ENCODE data around the gene GPR55. TPM values are rescaled to one million over a fixed set of nuclear protein-coding genes. Genes with fewer than 3 reads are reported as not detected.

The GPR55 gene
- total RNA-seq, 1 experiment from 2014 or later, result 0.07 TPM

DNA sequence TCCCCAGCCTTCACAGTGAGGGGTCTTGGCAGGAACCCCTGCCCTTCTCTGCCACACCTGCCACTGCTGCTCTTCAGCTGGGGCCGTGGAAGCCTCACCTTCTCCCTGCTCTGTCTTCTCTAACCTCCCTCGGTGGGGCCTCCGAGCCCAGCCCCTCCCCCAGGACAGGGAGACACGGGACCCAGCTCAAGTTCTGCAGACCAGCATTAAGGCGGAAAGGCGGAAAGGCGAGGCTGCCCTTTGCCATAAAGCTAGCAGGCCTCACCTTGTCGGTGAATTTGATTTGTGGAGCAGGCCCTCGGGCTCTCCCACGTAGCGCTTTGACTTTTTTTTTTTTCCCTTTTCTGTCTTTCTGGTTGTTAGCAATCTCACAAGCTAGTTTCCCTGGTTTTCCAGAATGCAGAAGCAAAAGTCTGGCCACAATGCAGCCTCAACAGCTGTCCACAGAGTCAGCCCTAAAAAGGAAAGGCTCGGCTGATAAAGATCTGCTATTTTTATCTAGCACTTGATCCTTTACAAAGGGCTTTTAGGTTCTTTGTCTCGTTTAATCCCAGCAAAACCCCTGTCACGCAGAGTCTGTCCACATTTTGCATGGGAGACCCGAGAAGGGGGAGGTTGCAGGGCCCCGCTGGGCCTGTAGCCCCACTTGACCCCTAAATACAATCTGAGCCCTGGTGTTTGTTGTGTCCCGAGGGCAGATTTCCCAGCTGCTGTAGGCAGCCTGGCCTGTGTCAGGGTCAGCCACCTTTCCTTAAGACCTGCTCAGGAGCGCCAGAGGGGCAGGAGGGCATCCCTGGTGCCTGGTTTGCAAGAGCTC, 54.3 kb downstream of the GPR55 start:
- H3K79me2 ChIP-seq (ENCODE audit: low read length), result no peaks in the 10 kb centered on the region
- H3K4me3 ChIP-seq (ENCODE audit: low read length), result no peak overlapping the region
- intact Hi-C loops (cut with micrococcal nuclease), result no loop called here
- no peaks in the 10 kb centered on the region for H3K9me2 ChIP-seq (replicated peaks; ENCODE audit: low read length)
- H3F3A ChIP-seq (ENCODE audit: low read length, unreplicated experiment), result no peaks in the 10 kb centered on the region
- TF ChIP-seq EZH2phosphoT487 (IDR thresholded peaks at IDR 0.05; ENCODE audit: borderline replicate concordance, low read length) (no peak), EZH2 (IDR thresholded peaks at IDR 0.05; ENCODE audit: low read length, unreplicated experiment) (no peak)
- TF ChIP-seq, protein P1, sequence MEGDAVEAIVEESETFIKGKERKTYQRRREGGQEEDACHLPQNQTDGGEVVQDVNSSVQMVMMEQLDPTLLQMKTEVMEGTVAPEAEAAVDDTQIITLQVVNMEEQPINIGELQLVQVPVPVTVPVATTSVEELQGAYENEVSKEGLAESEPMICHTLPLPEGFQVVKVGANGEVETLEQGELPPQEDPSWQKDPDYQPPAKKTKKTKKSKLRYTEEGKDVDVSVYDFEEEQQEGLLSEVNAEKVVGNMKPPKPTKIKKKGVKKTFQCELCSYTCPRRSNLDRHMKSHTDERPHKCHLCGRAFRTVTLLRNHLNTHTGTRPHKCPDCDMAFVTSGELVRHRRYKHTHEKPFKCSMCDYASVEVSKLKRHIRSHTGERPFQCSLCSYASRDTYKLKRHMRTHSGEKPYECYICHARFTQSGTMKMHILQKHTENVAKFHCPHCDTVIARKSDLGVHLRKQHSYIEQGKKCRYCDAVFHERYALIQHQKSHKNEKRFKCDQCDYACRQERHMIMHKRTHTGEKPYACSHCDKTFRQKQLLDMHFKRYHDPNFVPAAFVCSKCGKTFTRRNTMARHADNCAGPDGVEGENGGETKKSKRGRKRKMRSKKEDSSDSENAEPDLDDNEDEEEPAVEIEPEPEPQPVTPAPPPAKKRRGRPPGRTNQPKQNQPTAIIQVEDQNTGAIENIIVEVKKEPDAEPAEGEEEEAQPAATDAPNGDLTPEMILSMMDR (conservative IDR thresholded peaks at IDR 0.05; ENCODE audit: low read depth, low read length), result no peak
- ChIA-PET POLR2A (ENCODE audit: unreplicated experiment) (interaction anchor here (0.6 kb wide), 1 partner anchor 178 kb away, joined by 5 read pairs; no protein-coding TSS in a partner anchor), CTCF (no interaction called here)
- no peak overlapping the region for H3K9ac ChIP-seq (ENCODE audit: low read length)
- no peaks in the 10 kb centered on the region for H3K27me3 ChIP-seq (ENCODE audit: low read length)
- H3K27ac ChIP-seq (ENCODE audit: low read length), result no peak overlapping the region
- no peak overlapping the region for H3K4me2 ChIP-seq (ENCODE audit: low read length)
- no peaks in the 10 kb centered on the region; the same call in 1 of the 2 replicates for H4K20me1 ChIP-seq (ENCODE audit: low read length)
- ATAC-seq, result no peak
- peaks cover 12% of the 10 kb centered on the region for H3K4me1 ChIP-seq (ENCODE audit: insufficient read depth, low read length)
- no peak overlapping the region for H2AFZ ChIP-seq (ENCODE audit: low read length)
- no peak for DNase-seq
- BruUV-seq (replicated peaks), result no TSS peak
- H3K36me3 ChIP-seq (ENCODE audit: low read depth, low read length), result no peaks in the 10 kb centered on the region
- H3K9me3 ChIP-seq (ENCODE audit: low read length), result no peaks in the 10 kb centered on the region

DNA sequence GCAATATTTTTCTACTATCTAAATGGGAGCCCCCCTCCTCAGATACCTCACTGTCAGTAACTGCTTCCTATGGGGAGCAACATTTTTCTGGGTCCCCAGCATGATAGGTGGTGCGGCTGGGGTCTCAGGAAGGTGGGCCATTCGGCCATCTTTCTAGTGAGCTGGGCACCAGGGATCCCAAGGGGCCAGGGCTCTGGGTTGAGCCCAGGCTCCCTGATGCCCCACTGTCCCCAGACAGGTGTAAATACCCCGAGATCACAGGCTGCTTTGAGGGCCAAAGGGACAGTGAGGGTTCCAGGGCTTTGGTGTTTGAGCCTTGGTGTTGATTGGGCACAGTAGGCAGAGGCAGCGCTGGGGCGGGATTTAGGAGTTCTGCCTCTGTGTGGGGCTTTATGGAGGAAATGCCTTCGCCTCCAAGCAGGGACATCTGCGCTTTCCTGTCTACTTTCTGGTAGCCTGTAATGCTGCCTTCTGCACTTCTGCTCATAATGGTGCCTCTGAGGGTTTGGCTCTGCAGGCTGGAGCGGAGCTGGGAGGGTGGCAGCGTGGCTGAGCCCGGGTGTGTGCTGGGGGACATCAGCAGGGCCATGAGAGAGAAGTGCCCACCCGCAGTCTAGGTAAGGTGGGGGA, 55.0 kb downstream of the GPR55 start:
- ChIA-PET POLR2A (ENCODE audit: unreplicated experiment) (no interaction called here), CTCF (no interaction called here)
- Histone ChIP-seq H3K36me3 (ENCODE audit: low read depth, low read length) (no peaks in the 10 kb centered on the region), H4K20me1 (ENCODE audit: low read length) (no peaks in the 10 kb centered on the region; the same call in 1 of the 2 replicates), H3K27me3 (ENCODE audit: low read length) (no peaks in the 10 kb centered on the region), H3K4me3 (ENCODE audit: low read length) (no peak overlapping the region), H3K9me3 (ENCODE audit: low read length) (no peaks in the 10 kb centered on the region), H3K9me2 (replicated peaks; ENCODE audit: low read length) (no peaks in the 10 kb centered on the region), H2AFZ (ENCODE audit: low read length) (no peak overlapping the region), H3F3A (ENCODE audit: low read length, unreplicated experiment) (no peaks in the 10 kb centered on the region), H3K4me1 (ENCODE audit: insufficient read depth, low read length) (peaks cover 12% of the 10 kb centered on the region), H3K9ac (ENCODE audit: low read length) (no peak overlapping the region), H3K4me2 (ENCODE audit: low read length) (no peak overlapping the region), H3K79me2 (ENCODE audit: low read length) (no peaks in the 10 kb centered on the region), H3K27ac (ENCODE audit: low read length) (no peak overlapping the region)
- no TSS peak for BruUV-seq (replicated peaks)
- ATAC-seq (no peak), DNase-seq (no peak)
- no peak for TF ChIP-seq EZH2 (IDR thresholded peaks at IDR 0.05; ENCODE audit: low read length, unreplicated experiment)
- TF ChIP-seq, protein P1 (conservative IDR thresholded peaks at IDR 0.05; ENCODE audit: low read depth, low read length), result no peak
- no peak for TF ChIP-seq EZH2phosphoT487 (IDR thresholded peaks at IDR 0.05; ENCODE audit: borderline replicate concordance, low read length)
- intact Hi-C loops (cut with micrococcal nuclease), result no loop called here
